ENCODE data around the gene HNRNPF. TPM values are rescaled to one million over a fixed set of nuclear protein-coding genes. Genes with fewer than 3 reads are reported as not detected.
A peak's percentile ranks its signal among the peaks of the same experiment; 100 is the strongest.

HNRNPF gene
- total and polyA plus RNA-seq, 2 experiments from 2014 or later: 106 to 172 TPM

- H3K36me3 ChIP-seq (ENCODE audit: low read depth): 0 out of 2 replicates have a peak, but pooled peaks cover 4% of the 10 kb centered on the region
- no peaks in the 10 kb centered on the region for H3K9me3 ChIP-seq (ENCODE audit: low read depth)
- in situ Hi-C loops (cut with MboI): no loop called here
- peaks cover 49% of the 10 kb centered on the region for H3F3A ChIP-seq (ENCODE audit: insufficient read depth)
- H3K9ac ChIP-seq: no peak overlapping the region
- no peak for DNase-seq
- H3K79me2 ChIP-seq (ENCODE audit: insufficient read depth): peaks cover 97% of the 10 kb centered on the region
- no peak overlapping the region for H3K4me3 ChIP-seq
- WGBS, 2 experiments (ENCODE audit: low coverage in 1 of 2, low lambda C conversion rate in 2 of 2, missing lambda C conversion rate in 2 of 2): 82 to 84% methylated on average over 7 of the region's 7 CpGs
- H4K20me1 ChIP-seq (ENCODE audit: insufficient read depth): peaks cover 39% of the 10 kb centered on the region
- H3K27ac ChIP-seq: 0 out of 2 replicates have a peak overlapping the region, but pooled peaks have one; percentile 87
- no peak overlapping the region for H2AFZ ChIP-seq
- no peaks in the 10 kb centered on the region for H3K27me3 ChIP-seq (replicated peaks; ENCODE audit: insufficient read depth)
- peaks cover 78% of the 10 kb centered on the region for H3K4me1 ChIP-seq (ENCODE audit: insufficient read depth)
- peak overlapping the region; percentile 1 for H3K4me2 ChIP-seq (ENCODE audit: unreplicated experiment)
- TF ChIP-seq EZH2 (IDR thresholded peaks at IDR 0.05; ENCODE audit: insufficient read depth, poor library complexity, severe bottlenecking): no peak
- no peak for TF ChIP-seq EZH2phosphoT487 (IDR thresholded peaks at IDR 0.05; ENCODE audit: insufficient read depth, low read depth)
- no peaks in the 10 kb centered on the region for H3K9me2 ChIP-seq (ENCODE audit: insufficient read depth)
Measured at GRCh38 chr10:43402880-43403452, 6.0 kb downstream of the HNRNPF start.

DNA sequence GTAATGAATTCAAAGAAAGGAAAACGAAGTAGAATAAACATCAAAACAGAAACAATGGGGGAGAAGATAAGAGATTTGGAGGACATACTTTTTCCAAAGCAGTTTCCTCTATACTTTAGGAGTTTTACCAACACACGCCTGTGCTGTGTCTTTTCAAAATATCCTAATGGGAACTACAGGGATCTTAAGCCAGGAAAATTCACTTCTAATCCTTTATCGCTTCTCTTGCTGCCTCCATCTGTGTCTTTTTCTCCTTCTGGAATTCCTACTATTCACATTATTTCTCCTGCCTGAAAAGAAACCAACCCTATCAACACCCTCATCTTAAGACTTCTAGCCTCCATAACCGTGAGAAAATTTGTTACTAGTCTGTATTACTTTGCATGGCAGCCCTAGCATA lies 6.8 kb downstream of the HNRNPF start:
- H2AFZ ChIP-seq: no peak overlapping the region
- TF ChIP-seq EZH2 (IDR thresholded peaks at IDR 0.05; ENCODE audit: insufficient read depth, poor library complexity, severe bottlenecking) (no peak), EZH2phosphoT487 (IDR thresholded peaks at IDR 0.05; ENCODE audit: insufficient read depth, low read depth) (no peak)
- H4K20me1 ChIP-seq (ENCODE audit: insufficient read depth): peaks cover 39% of the 10 kb centered on the region
- H3K9me3 ChIP-seq (ENCODE audit: low read depth): no peaks in the 10 kb centered on the region
- H3K27me3 ChIP-seq (replicated peaks; ENCODE audit: insufficient read depth): no peaks in the 10 kb centered on the region
- H3K4me2 ChIP-seq (ENCODE audit: unreplicated experiment): peak overlapping the region; percentile 1
- in situ Hi-C loops (cut with MboI): no loop called here
- peak overlapping the region; percentile 16 for H3K9ac ChIP-seq
- H3K4me1 ChIP-seq (ENCODE audit: insufficient read depth): peaks cover 84% of the 10 kb centered on the region
- peaks cover 99% of the 10 kb centered on the region for H3K79me2 ChIP-seq (ENCODE audit: insufficient read depth)
- H3K27ac ChIP-seq: peak overlapping the region; percentile 87
- no peak overlapping the region for H3K4me3 ChIP-seq
- 0 out of 2 replicates have a peak, but pooled peaks cover 4% of the 10 kb centered on the region for H3K36me3 ChIP-seq (ENCODE audit: low read depth)
- WGBS, 2 experiments (ENCODE audit: low coverage in 1 of 2, low lambda C conversion rate in 2 of 2, missing lambda C conversion rate in 2 of 2): 50 to 54% methylated on average over 4 of the region's 4 CpGs
- H3F3A ChIP-seq (ENCODE audit: insufficient read depth): peaks cover 49% of the 10 kb centered on the region
- no peak for DNase-seq
- no peaks in the 10 kb centered on the region for H3K9me2 ChIP-seq (ENCODE audit: insufficient read depth)

DNA sequence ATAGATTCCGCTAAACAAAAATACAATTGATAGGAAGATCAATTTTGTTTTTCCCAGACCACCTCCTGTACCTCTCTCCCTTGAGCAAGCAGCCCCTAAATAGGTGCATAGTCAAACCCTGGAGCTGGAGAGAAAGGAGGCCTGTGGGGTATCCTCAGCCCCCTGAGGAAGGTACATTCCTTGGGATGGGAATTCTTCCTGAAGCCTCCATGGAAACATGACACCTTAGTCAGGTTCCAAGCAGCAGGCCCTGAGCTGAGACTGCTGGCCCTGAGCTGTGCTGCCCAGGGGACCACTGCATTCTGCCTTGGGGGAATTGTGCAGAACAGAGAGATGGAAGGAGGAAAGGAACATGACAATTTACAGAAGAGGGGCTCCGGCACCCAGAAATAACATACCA lies 7.4 kb downstream of the HNRNPF start:
- Histone ChIP-seq H3K27ac (peak overlapping the region; percentile 87; the same call in 1 of the 2 replicates), H3K4me2 (ENCODE audit: unreplicated experiment) (no peak overlapping the region), H3K36me3 (ENCODE audit: low read depth) (0 out of 2 replicates have a peak, but pooled peaks cover 4% of the 10 kb centered on the region)

GRCh38 chr10:43399320-43400310 lies 9.4 kb downstream of the HNRNPF start:
- peak; percentile 74 for DNase-seq
- peak overlapping the region; percentile 36 for H3K4me2 ChIP-seq (ENCODE audit: unreplicated experiment)
- peaks cover 79% of the 10 kb centered on the region for H3K4me1 ChIP-seq (ENCODE audit: insufficient read depth)
- no peak for TF ChIP-seq EZH2 (IDR thresholded peaks at IDR 0.05; ENCODE audit: insufficient read depth, poor library complexity, severe bottlenecking)
- no peak for TF ChIP-seq EZH2phosphoT487 (IDR thresholded peaks at IDR 0.05; ENCODE audit: insufficient read depth, low read depth)
- no peak overlapping the region for H2AFZ ChIP-seq
- peaks cover 97% of the 10 kb centered on the region for H3K79me2 ChIP-seq (ENCODE audit: insufficient read depth)
- no peaks in the 10 kb centered on the region for H3K9me2 ChIP-seq (ENCODE audit: insufficient read depth)
- no peaks in the 10 kb centered on the region for H3K9me3 ChIP-seq (ENCODE audit: low read depth)
- H3K4me3 ChIP-seq: no peak overlapping the region; the same call in 1 of the 2 replicates
- peak overlapping the region; percentile 86 for H3K9ac ChIP-seq
- no peaks in the 10 kb centered on the region for H3K27me3 ChIP-seq (replicated peaks; ENCODE audit: insufficient read depth)
- H3F3A ChIP-seq (ENCODE audit: insufficient read depth): peaks cover 43% of the 10 kb centered on the region
- peaks cover 36% of the 10 kb centered on the region for H4K20me1 ChIP-seq (ENCODE audit: insufficient read depth)
- 57% methylated on average over 5 of the region's 5 CpGs for WGBS, 2 experiments (ENCODE audit: low coverage in 1 of 2, low lambda C conversion rate in 2 of 2, missing lambda C conversion rate in 2 of 2)
- 0 out of 2 replicates have a peak, but pooled peaks cover 4% of the 10 kb centered on the region for H3K36me3 ChIP-seq (ENCODE audit: low read depth)
- in situ Hi-C loops (cut with MboI): no loop called here
- peak overlapping the region; percentile 87 for H3K27ac ChIP-seq

More for the DNA sequence above, 7.4 kb downstream of the HNRNPF start:
- Histone ChIP-seq H3F3A (ENCODE audit: insufficient read depth) (peaks cover 46% of the 10 kb centered on the region), H3K79me2 (ENCODE audit: insufficient read depth) (peaks cover 98% of the 10 kb centered on the region), H2AFZ (no peak overlapping the region), H3K4me1 (ENCODE audit: insufficient read depth) (peaks cover 84% of the 10 kb centered on the region), H3K9ac (0 out of 2 replicates have a peak overlapping the region, but pooled peaks have one; percentile 16), H3K4me3 (no peak overlapping the region), H4K20me1 (ENCODE audit: insufficient read depth) (peaks cover 39% of the 10 kb centered on the region), H3K27me3 (replicated peaks; ENCODE audit: insufficient read depth) (no peaks in the 10 kb centered on the region), H3K9me3 (ENCODE audit: low read depth) (no peaks in the 10 kb centered on the region), H3K9me2 (ENCODE audit: insufficient read depth) (no peaks in the 10 kb centered on the region)
- 98 to 99% methylated on average over 2 of the region's 2 CpGs for WGBS, 2 experiments (ENCODE audit: low coverage in 1 of 2, low lambda C conversion rate in 2 of 2, missing lambda C conversion rate in 2 of 2)
- in situ Hi-C loops (cut with MboI): no loop called here
- DNase-seq: no peak
- TF ChIP-seq EZH2phosphoT487 (IDR thresholded peaks at IDR 0.05; ENCODE audit: insufficient read depth, low read depth): no peak
- no peak for TF ChIP-seq EZH2 (IDR thresholded peaks at IDR 0.05; ENCODE audit: insufficient read depth, poor library complexity, severe bottlenecking)
